H9 (cell line): ENCODE data around the gene MB21D2. TPM values are rescaled to one million over a fixed set of nuclear protein-coding genes. Genes with fewer than 3 reads are reported as not detected.

Experiments
- DNase-seq: peaks from one replicate; pipeline ENCODE4 v3.0.0-alpha.2; 2017
- H2AFZ ChIP-seq: one replicate; pipeline ENCODE4 v1.6.1; 2013; ENCODE audit warnings: mild to moderate bottlenecking, low read length, control low read depth, moderate library complexity
- H2AK5ac ChIP-seq: 2 replicates; pipeline ENCODE4 v1.6.1; 2013; ENCODE audit warnings: low read length, control low read depth, mixed read lengths; ENCODE audit not compliant: insufficient read length
- H2BK120ac ChIP-seq: one replicate; pipeline ENCODE4 v1.6.1; 2013; ENCODE audit warnings: low read depth, mild to moderate bottlenecking, low read length, control low read depth, inconsistent platforms; ENCODE audit not compliant: poor library complexity, severe bottlenecking
- H2BK12ac ChIP-seq: 2 replicates; pipeline ENCODE4 v1.6.1; 2013; ENCODE audit warnings: low read length, control low read depth, mixed read lengths, low read depth; ENCODE audit not compliant: insufficient read length
- H2BK15ac ChIP-seq: 2 replicates; pipeline ENCODE4 v1.6.1; 2013; ENCODE audit warnings: low read depth, low read length, control low read depth
- H2BK20ac ChIP-seq: one replicate; pipeline ENCODE4 v1.6.1; 2013; ENCODE audit warnings: low read depth, mild to moderate bottlenecking, low read length, control low read depth, inconsistent platforms; ENCODE audit not compliant: poor library complexity, severe bottlenecking
- H2BK5ac ChIP-seq: 2 replicates; pipeline ENCODE4 v1.6.1; 2013; ENCODE audit warnings: low read length, control low read depth, mixed read lengths; ENCODE audit not compliant: insufficient read length
- H3K14ac ChIP-seq: 2 replicates; pipeline ENCODE4 v1.6.1; 2013; ENCODE audit warnings: low read length, control low read depth; ENCODE audit not compliant: insufficient read depth
- H3K18ac ChIP-seq: 2 replicates; pipeline ENCODE4 v1.6.1; 2013; ENCODE audit warnings: low read depth, mild to moderate bottlenecking, mixed read lengths, low read length, control low read depth; ENCODE audit not compliant: insufficient read length
- H3K23ac ChIP-seq: 2 replicates; pipeline ENCODE4 v1.6.1; 2013; ENCODE audit warnings: low read length, control low read depth, mixed read lengths, low read depth; ENCODE audit not compliant: insufficient read length
- H3K23me2 ChIP-seq: 2 replicates; pipeline ENCODE4 v1.6.1; 2013; ENCODE audit warnings: low read depth, mild to moderate bottlenecking, mixed read lengths, low read length, control low read depth; ENCODE audit not compliant: insufficient read length, poor library complexity, severe bottlenecking
- H3K27ac ChIP-seq: 2 replicates; pipeline ENCODE4 v1.5.1; 2013; ENCODE audit warnings: low read length, control low read depth, mixed read lengths, low read depth; ENCODE audit not compliant: insufficient read length
- H3K27me3 ChIP-seq: 2 replicates; pipeline ENCODE4 v1.6.1; 2013; ENCODE audit warnings: low read length, control low read depth, inconsistent platforms; ENCODE audit not compliant: insufficient read depth
- H3K4ac ChIP-seq: 2 replicates; pipeline ENCODE4 v1.6.1; 2013; ENCODE audit warnings: low read depth, mild to moderate bottlenecking, control low read depth, inconsistent platforms, low read length, moderate library complexity
- H3K4me1 ChIP-seq: 2 replicates; pipeline ENCODE4 v1.6.1; 2013; ENCODE audit warnings: low read length, control low read depth, inconsistent platforms; ENCODE audit not compliant: insufficient read depth
- H3K4me2 ChIP-seq: 2 replicates; pipeline ENCODE4 v1.6.1; 2013; ENCODE audit warnings: low read length, control low read depth, mixed read lengths; ENCODE audit not compliant: insufficient read length, insufficient read depth
- H3K56ac ChIP-seq: 2 replicates; pipeline ENCODE4 v1.6.1; 2013; ENCODE audit warnings: low read depth, mild to moderate bottlenecking, mixed read lengths, low read length, control low read depth; ENCODE audit not compliant: insufficient read length
- H3K79me1 ChIP-seq: 2 replicates; pipeline ENCODE4 v1.6.1; 2013; ENCODE audit warnings: low read depth, mild to moderate bottlenecking, moderate library complexity, low read length, control low read depth, inconsistent platforms; ENCODE audit not compliant: insufficient read depth, poor library complexity, severe bottlenecking
- H3K79me2 ChIP-seq: 2 replicates; pipeline ENCODE4 v1.6.1; 2013; ENCODE audit warnings: low read length, control low read depth, inconsistent platforms; ENCODE audit not compliant: insufficient read depth
- H3K9ac ChIP-seq: 2 replicates; pipeline ENCODE4 v1.6.1; 2013; ENCODE audit warnings: low read length, control low read depth, mixed read lengths; ENCODE audit not compliant: insufficient read length; ENCODE audit errors: extremely low read depth
- H3K9me3 ChIP-seq: one replicate; pipeline ENCODE4 v1.6.1; 2013; ENCODE audit warnings: low read depth, low read length, inconsistent platforms; ENCODE audit not compliant: control insufficient read depth
- H3T11ph ChIP-seq: one replicate; pipeline ENCODE4 v1.6.1; 2013; ENCODE audit warnings: mild to moderate bottlenecking, low read length, control low read depth, inconsistent platforms
- H4K20me1 ChIP-seq: one replicate; pipeline ENCODE4 v1.6.1; 2013; ENCODE audit not compliant: control insufficient read depth, insufficient read length, insufficient read depth
- H4K5ac ChIP-seq: 2 replicates; pipeline ENCODE4 v1.6.1; 2013; ENCODE audit warnings: low read depth, mild to moderate bottlenecking, mixed read lengths, low read length, control low read depth; ENCODE audit not compliant: insufficient read length
- H4K8ac ChIP-seq: replicated peaks from 2 replicates; pipeline ENCODE4 v1.6.1; 2013; ENCODE audit warnings: low read length, control low read depth, mixed read lengths, low read depth; ENCODE audit not compliant: insufficient read length
- H4K91ac ChIP-seq: 2 replicates; pipeline ENCODE4 v1.6.1; 2013; ENCODE audit warnings: low read depth, mild to moderate bottlenecking, moderate library complexity, mixed read lengths, low read length, control low read depth; ENCODE audit not compliant: insufficient read length
- H3K27ac Mint-ChIP-seq, 3 experiments: 2 replicates in 2 of 3; 3 replicates in 1 of 3; pipeline ENCODE4 v1.8.0; 2020 to 2021; ENCODE audit warnings: mixed read lengths in 3 of 3, mild to moderate bottlenecking in 1 of 3, moderate library complexity in 1 of 3
- H3K27me3 Mint-ChIP-seq: 2 replicates; pipeline ENCODE4 v1.8.0; 2021; ENCODE audit warnings: low read depth, mild to moderate bottlenecking, moderate library complexity, mixed read lengths
- H3K36me3 Mint-ChIP-seq, 3 experiments: 2 replicates in 2 of 3; 3 replicates in 1 of 3; pipeline ENCODE4 v1.8.0; 2020 to 2021; ENCODE audit warnings: low read depth in 3 of 3, mixed read lengths in 3 of 3; ENCODE audit not compliant: insufficient read depth in 1 of 3
- H3K4me1 Mint-ChIP-seq, 2 experiments: 2 replicates each; pipeline ENCODE4 v1.8.0; 2020; ENCODE audit warnings: mixed read lengths in 2 of 2
- H3K4me3 Mint-ChIP-seq, 2 experiments: 2 replicates in 1 of 2; 3 replicates in 1 of 2; pipeline ENCODE4 v1.8.0; 2020 to 2021; ENCODE audit warnings: mild to moderate bottlenecking in 2 of 2, mixed read lengths in 2 of 2, moderate library complexity in 1 of 2
- H3K9me3 Mint-ChIP-seq, 2 experiments: 2 replicates in 1 of 2; 3 replicates in 1 of 2; pipeline ENCODE4 v1.8.0; 2020; ENCODE audit warnings: mild to moderate bottlenecking in 2 of 2, mixed read lengths in 2 of 2, moderate library complexity in 1 of 2
- WGBS: extraction: QIAGEN DNeasy Blood & Tissue Kit; methylation state at CpG from one replicate; pipeline ENCODE4 v1.1.7; 2013; ENCODE audit warnings: missing lambda C conversion rate, low lambda C conversion rate, mixed read lengths; ENCODE audit not compliant: insufficient read length; ENCODE audit errors: extremely low coverage; 5-methylcytosine and 5-hydroxymethylcytosine counted together
- total RNA-seq: library from RNA; stranded (reverse); gene quantifications from 2 replicates; pipeline ENCODE4 v1.2.1, GENCODE V29; 2021
- TF ChIP-seq, protein P1 (sequence below): fragments of 200-600 bp; sonication (generic); conservative IDR thresholded peaks from 3 replicates; pipeline ENCODE4 v1.8.0; 2021; ENCODE audit warnings: antibody characterized with exemption, mild to moderate bottlenecking

MB21D2 gene
- total RNA-seq, 1 experiment from 2014 or later: 19.1 TPM

DNA sequence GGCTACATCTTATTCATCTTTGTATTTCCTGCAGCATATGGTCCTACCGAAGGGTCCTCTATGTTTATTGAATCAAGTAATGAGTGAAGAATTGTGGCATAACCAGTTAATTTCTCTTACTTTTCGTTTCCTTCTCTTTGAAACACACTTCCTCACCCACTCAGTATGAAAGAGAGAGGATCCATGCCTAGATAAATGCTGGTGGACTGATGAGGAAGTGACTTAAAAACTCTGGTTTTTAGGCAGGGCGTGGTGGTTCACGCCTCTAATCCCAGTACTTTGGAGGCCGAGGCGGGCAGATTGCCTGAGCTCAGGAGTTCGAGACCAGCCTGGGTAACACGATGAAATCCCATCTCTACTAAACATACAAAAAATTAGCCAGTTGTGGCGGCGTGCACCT, 2.2 kb upstream of the MB21D2 start:
- peaks cover 13% of the 10 kb centered on the region for H3K27me3 Mint-ChIP-seq
- H3K4me2 ChIP-seq: no peak overlapping the region

More for the DNA sequence above, 2.2 kb upstream of the MB21D2 start:
- Histone ChIP-seq H2AK5ac (no peak overlapping the region), H3K27ac (no peak overlapping the region), H2BK15ac (no peak overlapping the region), H3T11ph (no peak overlapping the region), H3K23me2 (peaks cover 19% of the 10 kb centered on the region), H3K9me3 (no peaks in the 10 kb centered on the region), H2BK120ac (no peak overlapping the region), H3K79me2 (peaks cover 3% of the 10 kb centered on the region; the same call in 1 of the 2 replicates), H3K27me3 (no peaks in the 10 kb centered on the region; the same call in 1 of the 2 replicates), H4K5ac (no peak overlapping the region), H3K4ac (no peak overlapping the region), H4K91ac (no peak overlapping the region), H3K23ac (no peak overlapping the region), H4K8ac (no peak overlapping the region), H3K56ac (no peak overlapping the region), H3K14ac (no peak overlapping the region), H3K79me1 (peaks cover 3% of the 10 kb centered on the region), H4K20me1 (no peaks in the 10 kb centered on the region), H3K9ac (no peak overlapping the region), H3K18ac (no peak overlapping the region), H2AFZ (no peak overlapping the region), H2BK12ac (no peak overlapping the region), H2BK20ac (no peak overlapping the region), H2BK5ac (no peak overlapping the region), H3K4me1 (peaks cover 13% of the 10 kb centered on the region)
- Mint-ChIP-seq H3K36me3 (no peaks in the 10 kb centered on the region; a peak in 1 of 7 replicates), H3K27ac (peak overlapping the region in 1 of 3 experiments; percentile 10; a peak in 1 of 7 replicates), H3K4me1 (peaks cover 61 to 65% of the 10 kb centered on the region in 2 experiments), H3K9me3 (no peaks in the 10 kb centered on the region), H3K4me3 (no peak overlapping the region; a peak in 2 of 5 replicates)
- no CpG with 5 or more reads among the region's 10 CpGs for WGBS
- DNase-seq: no peak
- TF ChIP-seq, protein P1, sequence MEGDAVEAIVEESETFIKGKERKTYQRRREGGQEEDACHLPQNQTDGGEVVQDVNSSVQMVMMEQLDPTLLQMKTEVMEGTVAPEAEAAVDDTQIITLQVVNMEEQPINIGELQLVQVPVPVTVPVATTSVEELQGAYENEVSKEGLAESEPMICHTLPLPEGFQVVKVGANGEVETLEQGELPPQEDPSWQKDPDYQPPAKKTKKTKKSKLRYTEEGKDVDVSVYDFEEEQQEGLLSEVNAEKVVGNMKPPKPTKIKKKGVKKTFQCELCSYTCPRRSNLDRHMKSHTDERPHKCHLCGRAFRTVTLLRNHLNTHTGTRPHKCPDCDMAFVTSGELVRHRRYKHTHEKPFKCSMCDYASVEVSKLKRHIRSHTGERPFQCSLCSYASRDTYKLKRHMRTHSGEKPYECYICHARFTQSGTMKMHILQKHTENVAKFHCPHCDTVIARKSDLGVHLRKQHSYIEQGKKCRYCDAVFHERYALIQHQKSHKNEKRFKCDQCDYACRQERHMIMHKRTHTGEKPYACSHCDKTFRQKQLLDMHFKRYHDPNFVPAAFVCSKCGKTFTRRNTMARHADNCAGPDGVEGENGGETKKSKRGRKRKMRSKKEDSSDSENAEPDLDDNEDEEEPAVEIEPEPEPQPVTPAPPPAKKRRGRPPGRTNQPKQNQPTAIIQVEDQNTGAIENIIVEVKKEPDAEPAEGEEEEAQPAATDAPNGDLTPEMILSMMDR: no peak
